Measurements from ENCODE around the gene ISG20L2. TPM values are rescaled to one million over a fixed set of nuclear protein-coding genes. Genes with fewer than 3 reads are reported as not detected.

Gene ISG20L2
- total RNA-seq, 1 experiment from 2014 or later: 41.7 TPM

DNA sequence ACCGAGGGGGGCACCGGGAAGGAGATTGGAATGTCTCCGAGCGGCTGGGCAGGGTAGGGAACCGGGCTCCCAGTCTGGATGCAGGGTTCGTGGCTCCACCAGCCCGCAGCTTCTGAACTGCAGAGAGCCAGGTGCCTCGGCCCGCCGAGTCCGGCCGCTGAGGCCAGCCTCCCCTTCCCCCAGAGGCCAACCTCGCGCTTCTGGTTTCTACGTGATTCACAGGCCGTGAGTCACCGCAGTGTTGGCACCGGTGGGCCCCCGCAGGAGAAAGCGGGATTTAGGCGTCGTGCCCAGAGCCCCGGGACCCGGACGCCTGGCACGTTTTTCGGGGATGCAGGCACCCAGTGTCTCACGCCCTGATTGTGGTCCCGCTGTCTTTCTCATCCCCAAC lies 23.6 kb downstream of the ISG20L2 start:
- ATAC-seq: peak; percentile 19

More for the DNA sequence above, 23.6 kb downstream of the ISG20L2 start:
- BruUV-seq (replicated peaks): TSS peak; percentile 68
- H3K9ac ChIP-seq (ENCODE audit: low read length): peak overlapping the region; percentile 80
- TF ChIP-seq POLR2AphosphoS5 (IDR thresholded peaks at IDR 0.05; ENCODE audit: low read depth, low read length) (peak; percentile 72), ZFX (IDR thresholded peaks at IDR 0.05) (peak; percentile 52; the same call in 1 of the 2 replicates), YY1 (IDR thresholded peaks at IDR 0.05; ENCODE audit: extremely low read depth, insufficient replicate concordance, low read depth, low read length) (peak; percentile 27)
- TF ChIP-seq, protein P1, sequence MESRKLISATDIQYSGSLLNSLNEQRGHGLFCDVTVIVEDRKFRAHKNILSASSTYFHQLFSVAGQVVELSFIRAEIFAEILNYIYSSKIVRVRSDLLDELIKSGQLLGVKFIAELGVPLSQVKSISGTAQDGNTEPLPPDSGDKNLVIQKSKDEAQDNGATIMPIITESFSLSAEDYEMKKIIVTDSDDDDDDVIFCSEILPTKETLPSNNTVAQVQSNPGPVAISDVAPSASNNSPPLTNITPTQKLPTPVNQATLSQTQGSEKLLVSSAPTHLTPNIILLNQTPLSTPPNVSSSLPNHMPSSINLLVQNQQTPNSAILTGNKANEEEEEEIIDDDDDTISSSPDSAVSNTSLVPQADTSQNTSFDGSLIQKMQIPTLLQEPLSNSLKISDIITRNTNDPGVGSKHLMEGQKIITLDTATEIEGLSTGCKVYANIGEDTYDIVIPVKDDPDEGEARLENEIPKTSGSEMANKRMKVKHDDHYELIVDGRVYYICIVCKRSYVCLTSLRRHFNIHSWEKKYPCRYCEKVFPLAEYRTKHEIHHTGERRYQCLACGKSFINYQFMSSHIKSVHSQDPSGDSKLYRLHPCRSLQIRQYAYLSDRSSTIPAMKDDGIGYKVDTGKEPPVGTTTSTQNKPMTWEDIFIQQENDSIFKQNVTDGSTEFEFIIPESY (IDR thresholded peaks at IDR 0.05; ENCODE audit: extremely low read depth, insufficient replicate concordance, low read length): peak; percentile 76
- TF ChIP-seq, protein P2, sequence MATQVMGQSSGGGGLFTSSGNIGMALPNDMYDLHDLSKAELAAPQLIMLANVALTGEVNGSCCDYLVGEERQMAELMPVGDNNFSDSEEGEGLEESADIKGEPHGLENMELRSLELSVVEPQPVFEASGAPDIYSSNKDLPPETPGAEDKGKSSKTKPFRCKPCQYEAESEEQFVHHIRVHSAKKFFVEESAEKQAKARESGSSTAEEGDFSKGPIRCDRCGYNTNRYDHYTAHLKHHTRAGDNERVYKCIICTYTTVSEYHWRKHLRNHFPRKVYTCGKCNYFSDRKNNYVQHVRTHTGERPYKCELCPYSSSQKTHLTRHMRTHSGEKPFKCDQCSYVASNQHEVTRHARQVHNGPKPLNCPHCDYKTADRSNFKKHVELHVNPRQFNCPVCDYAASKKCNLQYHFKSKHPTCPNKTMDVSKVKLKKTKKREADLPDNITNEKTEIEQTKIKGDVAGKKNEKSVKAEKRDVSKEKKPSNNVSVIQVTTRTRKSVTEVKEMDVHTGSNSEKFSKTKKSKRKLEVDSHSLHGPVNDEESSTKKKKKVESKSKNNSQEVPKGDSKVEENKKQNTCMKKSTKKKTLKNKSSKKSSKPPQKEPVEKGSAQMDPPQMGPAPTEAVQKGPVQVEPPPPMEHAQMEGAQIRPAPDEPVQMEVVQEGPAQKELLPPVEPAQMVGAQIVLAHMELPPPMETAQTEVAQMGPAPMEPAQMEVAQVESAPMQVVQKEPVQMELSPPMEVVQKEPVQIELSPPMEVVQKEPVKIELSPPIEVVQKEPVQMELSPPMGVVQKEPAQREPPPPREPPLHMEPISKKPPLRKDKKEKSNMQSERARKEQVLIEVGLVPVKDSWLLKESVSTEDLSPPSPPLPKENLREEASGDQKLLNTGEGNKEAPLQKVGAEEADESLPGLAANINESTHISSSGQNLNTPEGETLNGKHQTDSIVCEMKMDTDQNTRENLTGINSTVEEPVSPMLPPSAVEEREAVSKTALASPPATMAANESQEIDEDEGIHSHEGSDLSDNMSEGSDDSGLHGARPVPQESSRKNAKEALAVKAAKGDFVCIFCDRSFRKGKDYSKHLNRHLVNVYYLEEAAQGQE (IDR thresholded peaks at IDR 0.05; ENCODE audit: low read depth): no peak
- no peak for DNase-seq (ENCODE audit: low read depth, low spot score)
- H2AFZ ChIP-seq (ENCODE audit: low read depth, low read length, poor library complexity, severe bottlenecking): no peak overlapping the region
- peaks cover 11% of the 10 kb centered on the region in 2 experiments; a peak in 3 of 4 replicates for H3K36me3 ChIP-seq (ENCODE audit: control insufficient read depth in 1 of 2, insufficient read depth in 2 of 2, low read length in 2 of 2)
- RAD21 ChIA-PET (ENCODE audit: low non-redundant PET in 1 of 2, low total read pairs in 2 of 2, uncharacterized antibody in 2 of 2, unreplicated experiment in 2 of 2): interaction anchor here (1.6 to 3.5 kb wide), 4 partner anchors 12 to 16 kb away, joined by 4 to 45 read pairs (median 16); no protein-coding TSS in a partner anchor
- no peaks in the 10 kb centered on the region for H3K9me2 ChIP-seq (ENCODE audit: insufficient read depth)
- no peaks in the 10 kb centered on the region for H4K20me1 ChIP-seq (ENCODE audit: insufficient read depth)
- intact Hi-C loops (cut with micrococcal nuclease): loop anchor here (1.0 kb wide), 1 partner anchor 45 kb away; no protein-coding TSS in a partner anchor
- CTCF ChIA-PET: interaction anchor here (1.3 to 14.7 kb wide), 7 partner anchors 8 to 223 kb away, joined by 3 to 310 read pairs (median 7); partner anchors contain the start of gene NES
- peak overlapping the region; percentile 62 to 63 for H3K4me3 ChIP-seq (replicated peaks in 1 of 2; ENCODE audit: low read depth in 1 of 2, low read length in 2 of 2)
- peaks cover 60 to 75% of the 10 kb centered on the region in 2 experiments for H3K4me1 ChIP-seq (ENCODE audit: control insufficient read depth in 1 of 2, insufficient read depth in 2 of 2, low read length in 2 of 2)
- H3K27me3 ChIP-seq (ENCODE audit: insufficient read depth, low read length): no peaks in the 10 kb centered on the region
- H3K79me2 ChIP-seq (ENCODE audit: insufficient read depth, low read length): peaks cover 27% of the 10 kb centered on the region
- POLR2A ChIA-PET: interaction anchor here (1.0 to 6.4 kb wide), 9 partner anchors 10 to 372 kb away, joined by 4 to 87 read pairs (median 11); partner anchors contain the start of genes ISG20L2, MEF2D, METTL25B and MRPL24
- H3K9me3 ChIP-seq (ENCODE audit: control insufficient read depth in 1 of 2, insufficient read depth in 1 of 2, low read depth in 1 of 2, low read length in 2 of 2): no peaks in the 10 kb centered on the region
- H3K27ac ChIP-seq (ENCODE audit: low read depth, low read length): peak overlapping the region; percentile 89
- H3K4me2 ChIP-seq (ENCODE audit: low read length): peak overlapping the region; percentile 85

Measured in HCT116 (cell line).